Mammary epithelial cell (primary cell): ENCODE results near the gene AKAP13.

ENCODE experiments used
- CTCF ChIP-seq, 2 donors: IDR thresholded peaks in 1 of 2; conservative IDR thresholded peaks in 1 of 2; 2 replicates each; pipeline ENCODE4 v1.5.1; 2011 to 2012; ENCODE audit warnings: inconsistent platforms in 2 of 2, low read length in 2 of 2, mild to moderate bottlenecking in 2 of 2, control low read depth in 1 of 2, low read depth in 1 of 2; ENCODE audit not compliant: insufficient read depth in 1 of 2; ENCODE audit errors: extremely low read depth in 1 of 2
- EZH2 ChIP-seq: IDR thresholded peaks from 2 replicates; pipeline ENCODE4 v1.6.1; 2012; ENCODE audit warnings: low read length, inconsistent platforms, borderline replicate concordance

- no peak for TF ChIP-seq CTCF (conservative IDR thresholded peaks at IDR 0.05 in 1 of 2, IDR thresholded peaks at IDR 0.05 in 1 of 2; ENCODE audit: extremely low read depth in 1 of 2, insufficient read depth in 1 of 2, low read depth in 1 of 2, low read length in 2 of 2)
- TF ChIP-seq EZH2 = no peak
These were observed 322.1 kb downstream of the AKAP13 start for GRCh38 chr15:85702321-85703101.
